Stimulated activated CD4-positive, alpha-beta T cell treated with anti-CD3 and anti-CD28 coated beads, Interleukin-2, amount 100 ng/mL, for 24 hours (primary cell): ENCODE data around the gene GBE1.

Experiments
- DNase-seq, 2 donors: peaks; one replicate each; pipeline ENCODE4 v3.0.0-alpha.2; 2020

Gene GBE1

GRCh38 chr3:81462921-81463320, 298.5 kb downstream of the GBE1 start:
- no peak for DNase-seq

- DNase-seq: no peak
Observed at GRCh38 chr3:81459733-81460132, 301.7 kb downstream of the GBE1 start.

- no peak for DNase-seq
Observed at GRCh38 chr3:81452418-81452817, 309.0 kb downstream of the GBE1 start.

DNA sequence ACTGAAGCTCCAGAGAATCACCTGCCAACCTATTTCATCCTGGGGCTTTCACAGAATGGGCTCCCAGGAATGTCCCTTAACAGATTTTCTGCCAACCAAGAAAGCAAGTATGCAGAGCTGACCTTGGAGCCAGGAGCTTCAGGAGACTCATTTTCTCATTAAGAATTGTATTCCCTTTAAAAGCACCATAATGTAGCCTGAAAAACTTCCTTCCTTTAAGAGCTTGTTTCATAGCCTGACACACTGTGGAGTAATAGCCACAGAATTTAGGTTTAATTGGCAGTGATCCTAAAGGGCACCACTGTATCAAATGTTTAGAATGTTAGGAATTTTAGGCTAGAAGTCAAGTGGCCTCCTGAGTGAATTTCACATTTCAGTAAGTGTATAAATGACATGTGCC, 309.8 kb downstream of the GBE1 start:
- no peak for DNase-seq

DNA sequence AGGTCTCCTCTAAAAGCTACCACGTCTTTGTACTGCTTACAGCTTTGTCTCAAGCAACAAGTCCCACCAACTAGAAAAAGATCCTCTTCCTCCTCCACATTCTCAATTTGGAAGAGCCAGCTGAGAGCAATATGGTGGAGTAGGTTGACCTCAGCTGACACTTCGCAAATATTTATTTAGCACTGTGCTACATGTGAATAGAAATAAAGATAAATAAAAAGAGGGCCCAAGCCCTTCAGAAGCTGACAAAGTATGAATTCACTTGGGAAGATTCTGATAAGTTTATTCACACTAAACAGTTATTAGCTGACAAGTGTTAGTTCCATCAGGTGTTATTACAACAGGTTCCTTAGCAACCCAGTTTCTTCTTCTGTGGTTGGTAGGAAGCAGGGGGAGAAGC, 310.3 kb downstream of the GBE1 start:
- DNase-seq: no peak

- no peak for DNase-seq
Observed at GRCh38 chr3:81446806-81447205, 314.6 kb downstream of the GBE1 start.

GRCh38 chr3:81445712-81446111, 315.7 kb downstream of the GBE1 start:
- DNase-seq: no peak

GRCh38 chr3:81444817-81445460, 316.5 kb downstream of the GBE1 start:
- no peak for DNase-seq

GRCh38 chr3:81443958-81444357, 317.5 kb downstream of the GBE1 start:
- DNase-seq: no peak

- DNase-seq: no peak
Observed at GRCh38 chr3:81443457-81443782, 318.0 kb downstream of the GBE1 start.

DNA sequence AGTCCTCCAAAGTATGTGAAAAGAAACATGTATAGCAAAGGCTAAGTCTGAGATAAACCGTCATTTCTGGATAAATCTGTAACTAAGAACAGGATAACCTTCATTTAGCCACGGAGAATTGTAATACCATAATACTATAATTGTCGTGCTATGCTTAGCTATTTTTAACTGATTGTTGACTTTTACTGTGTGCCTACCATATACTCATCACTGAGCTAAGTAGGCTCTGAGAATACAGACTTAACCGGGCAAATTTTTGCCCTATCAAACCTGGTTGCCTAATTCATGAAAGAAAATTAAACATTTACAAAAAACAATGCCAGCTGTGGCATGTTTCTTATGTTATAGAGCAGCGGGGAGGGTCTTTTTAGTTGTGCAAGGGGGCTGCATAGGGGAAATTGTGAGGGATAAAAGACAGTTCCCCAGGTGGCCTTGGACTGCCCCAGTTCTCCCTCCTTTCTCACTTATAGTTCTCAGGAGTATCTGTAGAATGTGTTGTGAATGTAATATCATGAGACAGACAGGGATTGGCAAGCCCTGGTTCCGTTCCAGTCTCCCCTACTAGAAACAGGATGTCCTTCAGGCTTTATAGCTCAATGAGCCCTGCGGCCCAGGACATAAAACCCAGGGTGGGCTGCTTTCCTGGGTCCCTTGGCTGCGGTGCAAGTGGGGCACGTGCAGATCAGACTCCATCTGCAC, 318.5 kb downstream of the GBE1 start:
- no peak for DNase-seq

GRCh38 chr3:81440661-81441060, 320.8 kb downstream of the GBE1 start:
- DNase-seq: no peak
